Stimulated activated CD8-positive, alpha-beta memory T cell treated with anti-CD3 and anti-CD28 coated beads, Interleukin-2, amount 100 ng/mL, for 48 hours (primary cell): ENCODE data around the gene VLDLR.

Source experiments
- DNase-seq, 2 donors: peaks; one replicate each; pipeline ENCODE4 v3.0.0-alpha.2; 2020; ENCODE audit warnings: low read depth in 2 of 2

VLDLR gene

GRCh38 chr9:2621722-2622460, at the start of gene VLDLR:
VLDLR (plus strand) TSS chr9:2621787; CDS start chr9:2622190, 403 bp downstream.
- DNase-seq: peak; percentile 9 to 36

GRCh38 chr9:2574203-2574602, 47.4 kb upstream of the VLDLR start:
- DNase-seq: no peak

GRCh38 chr9:2576631-2577030, 45.0 kb upstream of the VLDLR start:
- no peak for DNase-seq

- no peak for DNase-seq
These were observed 38.1 kb upstream of the VLDLR start for GRCh38 chr9:2583308-2584013.

- DNase-seq: no peak
These were observed 29.6 kb upstream of the VLDLR start for GRCh38 chr9:2591967-2592366.

DNA sequence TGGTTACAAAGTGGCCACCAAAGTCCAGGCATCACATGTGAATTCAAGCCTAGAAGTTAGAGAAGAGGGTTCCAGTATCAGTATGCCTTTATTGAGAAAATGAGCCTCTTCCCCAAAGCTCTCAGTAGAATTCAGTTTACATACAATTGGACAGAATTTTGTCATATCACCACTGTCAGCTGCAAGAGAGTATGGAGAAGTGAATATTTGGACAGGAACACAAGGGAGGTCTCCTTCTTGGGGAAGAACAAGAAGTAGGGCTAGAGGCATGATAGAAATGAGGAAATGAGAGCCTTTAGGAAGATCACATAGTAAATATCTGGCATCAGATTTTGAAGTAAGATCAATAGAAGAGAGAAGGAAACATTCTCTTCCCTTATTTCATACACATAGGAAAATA, 27.8 kb upstream of the VLDLR start:
- DNase-seq: no peak

- DNase-seq: no peak
These were observed 25.6 kb upstream of the VLDLR start for GRCh38 chr9:2595973-2596372.

DNA sequence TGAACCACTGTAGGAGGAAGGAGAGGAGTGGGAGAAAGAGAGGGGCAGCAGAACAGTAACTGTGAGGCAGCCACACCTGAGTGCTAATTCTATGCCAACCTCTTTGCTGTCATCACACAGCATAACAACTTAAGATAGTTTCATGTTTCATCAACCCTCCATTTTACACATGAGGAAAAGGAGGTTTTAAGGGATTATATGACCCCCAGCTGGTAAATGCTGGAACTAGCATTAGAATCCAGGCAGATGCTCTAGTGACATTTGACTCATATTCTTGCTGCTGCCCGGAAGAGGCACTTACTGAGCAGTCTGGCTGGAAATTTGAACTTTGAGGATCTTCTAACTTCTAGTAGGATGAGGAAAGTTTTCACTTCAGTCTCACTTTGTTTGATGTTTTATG, 24.1 kb upstream of the VLDLR start:
- DNase-seq: no peak

GRCh38 chr9:2599896-2600295, 21.7 kb upstream of the VLDLR start:
- DNase-seq: no peak

- no peak for DNase-seq
These were observed 21.3 kb upstream of the VLDLR start for GRCh38 chr9:2600307-2600706.

GRCh38 chr9:2601785-2602378, 19.7 kb upstream of the VLDLR start:
- DNase-seq: no peak

DNA sequence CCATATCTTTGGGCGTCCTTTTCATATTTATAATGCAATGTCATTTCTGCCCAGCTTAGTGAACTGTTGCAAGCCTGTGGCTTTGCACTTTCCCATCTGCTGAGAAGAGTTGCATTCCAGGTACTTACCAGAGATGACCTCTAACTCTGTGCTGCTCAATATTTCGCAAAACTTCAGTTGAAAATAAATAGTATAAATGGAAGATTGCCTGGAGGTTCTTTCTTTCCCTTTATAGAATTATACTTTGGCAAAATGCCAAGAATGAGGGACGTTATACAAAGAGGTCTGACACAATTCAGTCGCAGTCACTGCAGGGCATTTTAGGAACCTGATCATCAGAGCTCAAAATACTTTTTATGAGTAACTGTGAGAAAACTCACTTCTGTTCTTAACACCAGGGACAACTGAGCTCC, 18.9 kb upstream of the VLDLR start:
- DNase-seq: no peak

DNA sequence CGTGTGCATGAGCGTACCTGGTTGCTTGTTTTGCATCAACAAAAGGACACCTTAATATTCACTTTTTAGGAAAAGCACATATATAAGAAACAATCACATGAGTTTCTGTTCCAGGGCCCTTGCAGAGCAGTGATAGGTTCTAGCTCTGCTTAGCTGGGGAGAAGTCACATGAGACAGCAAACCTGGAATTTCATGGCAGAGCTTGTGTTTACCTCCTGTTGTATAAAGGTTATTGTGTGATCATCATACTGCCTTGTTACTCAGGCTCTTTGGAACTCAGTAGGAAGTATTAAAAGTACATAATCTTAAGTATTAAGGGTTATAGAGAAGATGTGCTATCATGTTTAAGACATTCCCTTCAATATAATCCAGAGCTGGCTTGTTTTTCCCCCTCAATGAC, 18.0 kb upstream of the VLDLR start:
- no peak for DNase-seq

GRCh38 chr9:2605246-2605645, 16.3 kb upstream of the VLDLR start:
- no peak for DNase-seq

DNA sequence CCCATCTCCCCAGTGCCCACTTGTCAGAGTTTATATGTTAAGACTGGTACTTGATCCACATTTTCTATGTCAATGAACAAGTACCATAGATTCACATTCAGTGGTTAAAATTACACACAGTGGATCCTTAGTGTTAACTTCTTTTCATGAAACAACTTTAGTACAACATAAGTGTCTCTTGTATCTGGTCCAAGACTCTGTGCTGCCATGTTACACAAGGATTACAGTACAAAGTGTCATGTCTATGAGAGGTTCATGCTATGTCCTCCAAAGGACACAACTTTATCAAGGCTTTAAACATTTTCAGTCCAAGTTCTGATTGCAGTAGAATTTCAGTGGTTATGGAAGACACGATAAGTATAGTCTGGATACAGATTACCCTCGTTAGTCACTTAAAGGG, 13.3 kb upstream of the VLDLR start:
- no peak for DNase-seq

DNA sequence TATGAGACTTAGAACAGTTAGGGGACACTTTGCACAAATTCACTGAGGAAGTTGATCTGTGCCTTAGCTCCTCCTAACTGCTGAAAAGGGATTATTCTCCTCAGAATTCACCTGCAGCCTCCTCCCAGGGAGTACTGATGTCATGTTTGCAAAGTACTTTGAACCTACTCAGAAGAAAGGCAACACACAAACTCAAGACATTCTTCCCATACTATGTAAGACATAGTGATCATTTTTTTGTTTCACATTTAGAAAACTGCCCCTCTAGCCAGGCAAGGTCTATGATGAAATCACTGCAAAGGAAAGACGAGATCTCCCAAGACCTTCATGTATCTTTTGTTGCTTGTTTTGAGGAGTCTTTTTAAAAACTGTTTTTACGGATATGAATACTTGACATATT, 10.6 kb upstream of the VLDLR start:
- no peak for DNase-seq

DNA sequence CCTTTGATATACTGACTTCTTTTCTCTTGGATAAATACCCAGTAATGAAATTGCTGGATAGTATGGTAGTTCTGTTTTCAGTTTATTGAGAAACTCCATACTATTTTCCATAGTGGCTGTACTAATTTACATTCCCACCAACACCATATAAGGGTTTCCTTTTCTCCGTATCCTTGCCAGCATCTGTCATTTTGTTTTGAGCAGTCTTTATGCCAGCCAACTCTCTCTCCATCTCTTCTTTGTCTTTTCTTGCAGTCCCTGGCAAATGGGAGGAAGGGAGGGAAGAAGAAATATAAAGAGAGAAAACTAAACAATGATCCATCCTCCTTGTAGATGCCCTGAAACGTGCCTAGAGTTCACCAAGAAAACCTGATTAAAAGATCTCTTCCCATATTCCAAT, 9.6 kb upstream of the VLDLR start:
- no peak for DNase-seq

- no peak for DNase-seq
These were observed 7.8 kb upstream of the VLDLR start for GRCh38 chr9:2613730-2614271.

DNA sequence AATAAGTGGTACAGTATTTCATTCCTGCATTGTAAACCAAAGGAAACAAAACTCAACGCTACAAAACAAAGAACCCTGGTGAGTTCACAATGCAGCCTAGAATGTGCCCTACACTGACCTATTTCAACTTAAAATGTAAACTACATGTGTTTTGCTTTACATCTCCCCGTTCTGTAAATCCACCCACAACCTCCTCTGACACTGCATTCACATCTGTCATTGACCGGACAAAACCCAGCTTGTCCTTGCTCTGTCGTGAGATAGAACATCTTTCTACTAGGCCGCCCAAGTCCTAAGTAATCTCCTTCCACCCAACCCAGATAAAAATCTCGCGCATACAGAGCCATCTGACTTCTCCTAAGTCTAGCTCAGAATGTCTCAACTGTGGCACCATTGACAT, 6.1 kb upstream of the VLDLR start:
- DNase-seq: no peak

DNA sequence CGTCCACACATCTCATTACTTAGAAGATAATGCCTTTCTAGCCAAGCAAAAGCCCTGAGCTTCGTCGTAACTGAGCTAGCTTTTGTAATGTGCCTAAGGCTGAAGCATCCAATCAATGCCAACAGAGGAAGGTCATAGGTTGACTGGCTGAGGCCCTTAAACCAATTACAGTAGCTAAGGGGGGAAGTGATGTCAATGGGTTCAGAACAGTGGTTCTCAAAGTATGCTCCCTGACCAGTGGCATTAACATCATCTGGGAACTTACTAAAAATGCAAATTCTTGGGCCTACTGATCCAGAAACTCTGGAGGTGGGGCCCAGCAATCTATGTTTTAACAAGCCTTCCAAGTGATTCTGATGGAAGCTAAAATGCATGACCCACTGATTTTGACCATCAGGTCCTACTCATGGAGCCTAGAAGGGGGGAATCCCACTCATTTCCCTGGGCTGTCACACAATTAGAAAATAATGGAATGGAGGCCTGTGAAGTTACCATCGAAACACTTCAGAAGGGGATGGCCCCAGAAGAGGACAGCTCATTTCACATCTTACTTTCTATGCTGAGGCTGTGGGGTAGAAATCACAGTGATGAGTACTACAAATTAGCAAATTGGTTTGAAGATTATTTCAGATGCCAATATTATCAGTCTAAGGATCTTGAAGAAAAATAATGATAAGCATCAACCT, 4.8 kb upstream of the VLDLR start:
- DNase-seq: no peak

DNA sequence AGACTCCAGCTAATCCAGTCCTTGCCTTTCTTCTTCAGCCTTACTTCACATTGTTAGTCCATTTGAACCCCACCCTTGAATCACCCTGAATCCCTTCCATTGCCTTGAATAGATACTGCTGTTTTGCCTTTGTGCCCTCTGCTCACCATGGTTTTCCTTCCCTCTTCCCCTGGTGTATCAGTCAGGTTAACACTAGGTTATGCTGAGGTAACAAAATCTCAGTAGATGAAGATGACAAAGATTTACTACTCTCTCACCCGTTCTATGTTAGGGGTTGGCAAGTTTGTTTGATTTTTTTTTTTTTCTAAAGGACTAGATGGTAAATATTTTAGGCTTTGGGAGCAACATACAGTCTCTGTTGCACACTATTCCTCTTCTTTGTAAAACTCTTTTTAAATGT, 3.3 kb upstream of the VLDLR start:
- no peak for DNase-seq
